Upper lobe of left lung (tissue), 6 donors: Measurements from ENCODE around the gene DENND1A. TPM values are rescaled to one million over a fixed set of nuclear protein-coding genes. Genes with fewer than 3 reads are reported as not detected.

Experiments
- ATAC-seq, 2 donors: fragments of 200-7000 bp; cut with Tn5 transposase; one replicate each; pipeline ENCODE4 v1.9.1; 2022; ENCODE audit warnings: mild to moderate bottlenecking in 2 of 2, moderate library complexity in 2 of 2; ENCODE audit not compliant: low FRiP score in 2 of 2
- DNase-seq, 2 donors: peaks; one replicate each; pipeline ENCODE4 v3.0.0-alpha.2; 2019 to 2020
- H3K27ac ChIP-seq, 4 donors: fragments of 200-600 bp; sonication (generic); one replicate each; pipeline ENCODE4 v1.5.1; 2016 to 2019
- H3K27me3 ChIP-seq, 4 donors: fragments of 200-600 bp; sonication (generic); one replicate each; pipeline ENCODE4 v1.5.1; 2017 to 2019
- H3K36me3 ChIP-seq, 4 donors: fragments of 200-600 bp; sonication (generic); one replicate each; pipeline ENCODE4 v1.5.1; 2016 to 2019
- H3K4me1 ChIP-seq, 4 donors: fragments of 200-600 bp; sonication (generic); one replicate each; pipeline ENCODE4 v1.5.1; 2018 to 2019
- H3K4me3 ChIP-seq, 4 donors: fragments of 200-600 bp; sonication (generic); one replicate each; pipeline ENCODE4 v1.5.1; 2017 to 2019; ENCODE audit warnings: mild to moderate bottlenecking in 2 of 4, moderate library complexity in 1 of 4
- H3K9me3 ChIP-seq, 4 donors: fragments of 200-600 bp; sonication (generic); one replicate each; pipeline ENCODE4 v1.5.1; 2018 to 2019
- EP300 ChIP-seq, 4 donors: sonication (generic); formaldehyde crosslinking; IDR thresholded peaks; one replicate each; pipeline ENCODE4 v1.5.1; 2017; ENCODE audit warnings: antibody characterized with exemption in 4 of 4, control low read depth in 2 of 4
- POLR2A ChIP-seq, 4 donors: fragments of 450-650 bp; IDR thresholded peaks; one replicate each; pipeline ENCODE4 v1.5.1; 2016 to 2017; ENCODE audit warnings: antibody characterized with exemption in 4 of 4, mild to moderate bottlenecking in 2 of 4
- POLR2AphosphoS5 ChIP-seq, 2 donors: sonication (generic); formaldehyde crosslinking; IDR thresholded peaks; one replicate each; pipeline ENCODE4 v1.5.1; 2017; ENCODE audit warnings: antibody characterized with exemption in 2 of 2
- WGBS, 2 donors: methylation state at CpG; one replicate each; pipeline ENCODE4 v1.1.5; 2017 to 2018; 5-methylcytosine and 5-hydroxymethylcytosine counted together
- total RNA-seq, 6 donors: library from RNA; depleted of rRNA in 4 of 6; stranded (reverse); fragments of >200 nt in 4 of 6; gene quantifications; one replicate each; pipeline versions ENCODE4 v1.1.0 to v1.2.1, GENCODE V29; 2016 to 2021
- TF ChIP-seq, protein P1 (sequence below), 6 experiments: fragments of 450-650 bp in 4 of 6; fragments of 200-600 bp in 2 of 6; sonication (generic) in 2 of 6; IDR thresholded peaks; one replicate each; pipeline ENCODE4 v1.5.1; 2016 to 2019; ENCODE audit warnings: antibody characterized with exemption in 6 of 6
- donor health status: DM: no; HTN: no; CAD: no; lungs with moderate emphysema.
- donor health status: DM: no; HTN: yes; CAD: no; lungs with severe emphysema.

DENND1A gene
- total RNA-seq, 6 donors from 2014 or later = 9.8 to 46.1 (median 16.0) TPM

DNA sequence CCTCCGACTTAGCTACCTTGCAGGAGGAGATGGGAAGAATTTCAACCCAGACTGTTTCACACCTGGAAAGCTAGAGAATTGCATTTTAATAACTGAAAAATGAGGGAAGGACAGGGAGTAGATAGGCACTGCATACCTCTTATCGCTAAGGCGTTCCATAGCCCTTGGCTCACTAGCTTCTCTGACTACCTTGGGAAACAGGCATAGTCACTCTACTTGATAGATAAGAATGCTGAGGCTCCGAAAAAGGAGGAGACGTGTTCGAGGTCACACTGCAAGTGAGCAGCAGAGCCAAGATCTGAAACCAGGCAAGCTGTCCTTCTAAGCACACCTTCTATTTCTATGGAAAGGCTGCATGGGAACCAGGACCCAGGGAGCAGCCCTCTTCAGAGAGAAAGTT, 405.1 kb downstream of the DENND1A start:
- no peak overlapping the region for H3K4me3 ChIP-seq
- TF ChIP-seq POLR2AphosphoS5 (IDR thresholded peaks at IDR 0.05) = no peak
- no peak for TF ChIP-seq EP300 (IDR thresholded peaks at IDR 0.05)
- TF ChIP-seq, protein P1, sequence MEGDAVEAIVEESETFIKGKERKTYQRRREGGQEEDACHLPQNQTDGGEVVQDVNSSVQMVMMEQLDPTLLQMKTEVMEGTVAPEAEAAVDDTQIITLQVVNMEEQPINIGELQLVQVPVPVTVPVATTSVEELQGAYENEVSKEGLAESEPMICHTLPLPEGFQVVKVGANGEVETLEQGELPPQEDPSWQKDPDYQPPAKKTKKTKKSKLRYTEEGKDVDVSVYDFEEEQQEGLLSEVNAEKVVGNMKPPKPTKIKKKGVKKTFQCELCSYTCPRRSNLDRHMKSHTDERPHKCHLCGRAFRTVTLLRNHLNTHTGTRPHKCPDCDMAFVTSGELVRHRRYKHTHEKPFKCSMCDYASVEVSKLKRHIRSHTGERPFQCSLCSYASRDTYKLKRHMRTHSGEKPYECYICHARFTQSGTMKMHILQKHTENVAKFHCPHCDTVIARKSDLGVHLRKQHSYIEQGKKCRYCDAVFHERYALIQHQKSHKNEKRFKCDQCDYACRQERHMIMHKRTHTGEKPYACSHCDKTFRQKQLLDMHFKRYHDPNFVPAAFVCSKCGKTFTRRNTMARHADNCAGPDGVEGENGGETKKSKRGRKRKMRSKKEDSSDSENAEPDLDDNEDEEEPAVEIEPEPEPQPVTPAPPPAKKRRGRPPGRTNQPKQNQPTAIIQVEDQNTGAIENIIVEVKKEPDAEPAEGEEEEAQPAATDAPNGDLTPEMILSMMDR (IDR thresholded peaks at IDR 0.05) = no peak
- TF ChIP-seq POLR2A (IDR thresholded peaks at IDR 0.05) = no peak
- no peak for DNase-seq
- 94 to 98% methylated on average over 6 of the region's 6 CpGs for WGBS, 2 donors
- ATAC-seq = no peak
- no peaks in the 10 kb centered on the region for H3K4me1 ChIP-seq
- H3K27me3 ChIP-seq = no peaks in the 10 kb centered on the region
- H3K27ac ChIP-seq = no peak overlapping the region
- no peaks in the 10 kb centered on the region for H3K36me3 ChIP-seq
- H3K9me3 ChIP-seq = peaks cover 0 to under 1% (median 0%) of the 10 kb centered on the region in 4 donors

DNA sequence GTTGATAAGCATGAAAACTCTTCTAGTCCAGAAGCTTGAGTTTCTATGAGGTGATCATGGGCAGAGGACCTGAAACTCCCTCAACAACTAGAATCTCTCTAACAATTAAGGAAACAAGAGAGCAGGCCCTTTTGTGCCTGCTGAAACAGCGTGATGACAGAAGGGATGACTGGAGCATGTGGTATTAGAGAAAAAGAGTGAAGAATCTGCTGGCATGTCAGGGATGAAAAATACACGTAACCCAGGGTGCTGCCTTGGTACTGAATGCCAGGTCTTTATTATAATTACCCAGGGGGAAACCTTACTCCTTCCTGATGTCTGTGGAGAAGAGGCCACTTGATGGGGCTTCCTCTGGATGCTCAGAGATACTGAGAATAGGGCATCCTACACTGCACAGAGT, 406.1 kb downstream of the DENND1A start:
- DNase-seq = no peak
- ATAC-seq = no peak
- H3K4me3 ChIP-seq = no peak overlapping the region
- no peaks in the 10 kb centered on the region for H3K4me1 ChIP-seq
- 96 to 100% methylated on average over 2 of the region's 2 CpGs for WGBS, 2 donors
- no peaks in the 10 kb centered on the region for H3K27me3 ChIP-seq
- no peaks in the 10 kb centered on the region for H3K9me3 ChIP-seq
- H3K27ac ChIP-seq = no peak overlapping the region
- no peaks in the 10 kb centered on the region for H3K36me3 ChIP-seq
- TF ChIP-seq POLR2A (IDR thresholded peaks at IDR 0.05) (no peak), EP300 (IDR thresholded peaks at IDR 0.05) (no peak), POLR2AphosphoS5 (IDR thresholded peaks at IDR 0.05) (no peak)
- TF ChIP-seq, protein P1 (IDR thresholded peaks at IDR 0.05) = no peak

DNA sequence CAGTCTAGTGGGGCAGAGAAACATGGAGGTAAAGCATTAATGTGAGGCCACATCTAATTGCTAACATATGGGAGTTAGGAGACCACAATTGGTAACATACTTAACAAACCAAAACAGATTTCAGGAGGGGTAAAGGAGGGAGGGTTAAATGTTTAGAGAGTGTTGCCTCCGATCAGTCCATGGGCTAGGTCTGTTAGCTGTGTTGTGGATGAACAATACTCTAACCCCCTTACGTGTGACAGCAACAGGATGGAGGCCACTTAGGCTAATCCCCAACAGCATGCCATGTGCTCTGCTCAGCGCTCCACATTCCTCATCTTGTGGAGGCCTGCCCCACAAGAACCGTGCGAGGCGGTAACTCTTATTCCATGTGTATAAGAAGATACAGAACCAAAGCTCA, 406.9 kb downstream of the DENND1A start:
- Histone ChIP-seq H3K4me3 (no peak overlapping the region), H3K27me3 (no peaks in the 10 kb centered on the region), H3K4me1 (no peaks in the 10 kb centered on the region), H3K36me3 (no peaks in the 10 kb centered on the region), H3K9me3 (no peaks in the 10 kb centered on the region), H3K27ac (no peak overlapping the region)
- DNase-seq (no peak), ATAC-seq (no peak)
- TF ChIP-seq, protein P1 (IDR thresholded peaks at IDR 0.05) = no peak
- no peak for TF ChIP-seq POLR2AphosphoS5 (IDR thresholded peaks at IDR 0.05)
- TF ChIP-seq EP300 (IDR thresholded peaks at IDR 0.05) = no peak
- TF ChIP-seq POLR2A (IDR thresholded peaks at IDR 0.05) = no peak
- 89 to 96% methylated on average over 6 of the region's 6 CpGs for WGBS, 2 donors

DNA sequence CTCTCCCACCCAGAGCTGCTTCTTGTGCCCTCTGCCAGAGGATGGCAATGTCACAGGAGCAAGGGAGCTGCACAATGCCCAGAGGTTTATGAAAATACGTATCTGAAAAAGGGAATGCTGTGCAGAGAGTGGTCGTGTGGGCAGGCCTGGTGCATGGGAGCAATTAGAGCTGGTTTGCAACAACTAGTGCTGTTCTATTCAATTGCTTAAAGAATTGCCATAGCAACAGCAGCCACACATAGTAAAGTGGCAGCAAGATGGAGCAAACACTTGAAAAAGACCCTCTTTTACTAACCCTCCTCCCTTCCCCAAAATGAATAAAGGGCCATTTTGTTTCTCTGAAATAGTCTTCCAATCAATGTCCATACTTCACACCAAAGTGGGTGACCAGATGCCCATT, 407.7 kb downstream of the DENND1A start:
- no peaks in the 10 kb centered on the region for H3K9me3 ChIP-seq
- ATAC-seq (no peak), DNase-seq (no peak)
- WGBS, 2 donors = 85 to 91% methylated on average over 2 of the region's 2 CpGs
- H3K27me3 ChIP-seq = no peaks in the 10 kb centered on the region
- no peak for TF ChIP-seq POLR2A (IDR thresholded peaks at IDR 0.05)
- no peak for TF ChIP-seq POLR2AphosphoS5 (IDR thresholded peaks at IDR 0.05)
- TF ChIP-seq, protein P1 (IDR thresholded peaks at IDR 0.05) = no peak
- H3K36me3 ChIP-seq = no peaks in the 10 kb centered on the region
- H3K4me3 ChIP-seq = no peak overlapping the region
- no peak overlapping the region for H3K27ac ChIP-seq
- no peaks in the 10 kb centered on the region for H3K4me1 ChIP-seq

DNA sequence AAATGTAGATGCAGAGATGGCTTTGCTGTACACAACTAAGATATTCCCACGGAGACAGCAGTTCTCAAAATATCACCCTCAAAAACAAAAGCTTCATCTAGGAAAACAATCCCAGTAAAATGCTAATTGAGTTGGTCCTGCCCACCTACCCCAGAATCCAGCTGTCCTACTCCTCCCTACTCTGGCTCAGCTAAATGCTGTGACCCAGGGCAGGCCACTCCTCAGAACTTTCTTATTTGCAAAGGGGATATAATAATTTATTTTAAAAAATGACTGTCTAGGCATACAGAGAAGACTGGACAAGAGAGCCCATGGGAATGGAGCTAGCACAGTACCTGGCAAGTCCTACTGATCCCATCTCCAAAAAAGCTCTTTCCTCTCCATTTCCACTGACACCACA, 411.6 kb downstream of the DENND1A start:
- ATAC-seq (no peak), DNase-seq (no peak)
- no peak overlapping the region for H3K4me3 ChIP-seq
- H3K9me3 ChIP-seq = no peaks in the 10 kb centered on the region
- H3K27ac ChIP-seq = no peak overlapping the region
- H3K36me3 ChIP-seq = no peaks in the 10 kb centered on the region
- 50 to 61% methylated on average over 1 of the region's 1 CpG for WGBS, 2 donors
- H3K27me3 ChIP-seq = no peaks in the 10 kb centered on the region
- TF ChIP-seq POLR2AphosphoS5 (IDR thresholded peaks at IDR 0.05) (no peak), EP300 (IDR thresholded peaks at IDR 0.05) (no peak), POLR2A (IDR thresholded peaks at IDR 0.05) (no peak)
- TF ChIP-seq, protein P1 (IDR thresholded peaks at IDR 0.05) = no peak
- no peaks in the 10 kb centered on the region for H3K4me1 ChIP-seq
